Kidney epithelial cell (primary cell): ENCODE results near the gene PIK3R5. TPM values are rescaled to one million over a fixed set of nuclear protein-coding genes. Genes with fewer than 3 reads are reported as not detected.

Experiments used
- DNase-seq: peaks from one replicate; pipeline ENCODE4 v3.0.0-alpha.2; 2010; ENCODE audit warnings: low read depth
- H3K27me3 ChIP-seq: 2 replicates; pipeline ENCODE4 v1.6.0; 2011; ENCODE audit warnings: low read length; ENCODE audit not compliant: control insufficient read depth, insufficient read depth
- H3K36me3 ChIP-seq: 2 replicates; pipeline ENCODE4 v1.5.1; 2011; ENCODE audit warnings: low read length; ENCODE audit not compliant: control insufficient read depth, insufficient read depth
- H3K4me3 ChIP-seq: 2 replicates; pipeline ENCODE4 v1.5.1; 2011; ENCODE audit warnings: low read depth, mild to moderate bottlenecking, control low read depth, low read length
- CTCF ChIP-seq: IDR thresholded peaks from 2 replicates; pipeline ENCODE4 v1.5.1; 2011; ENCODE audit warnings: mild to moderate bottlenecking, moderate library complexity, low read length, control low read depth, inconsistent platforms; ENCODE audit not compliant: insufficient read depth, poor library complexity, severe bottlenecking
- total RNA-seq: library from RNA; depleted of rRNA; stranded (reverse); fragments of >200 nt; gene quantifications from 2 replicates; pipeline ENCODE4 v1.2.3, GENCODE V29; 2015

The PIK3R5 gene
- total RNA-seq, 1 donor from 2014 or later, result 1.7 TPM

GRCh38 chr17:8883353-8883752, 82.2 kb downstream of the PIK3R5 start:
- no peaks in the 10 kb centered on the region for H3K36me3 ChIP-seq
- no peak for TF ChIP-seq CTCF
- H3K4me3 ChIP-seq, result no peak overlapping the region
- no peak for DNase-seq
- peaks cover 2% of the 10 kb centered on the region for H3K27me3 ChIP-seq

DNA sequence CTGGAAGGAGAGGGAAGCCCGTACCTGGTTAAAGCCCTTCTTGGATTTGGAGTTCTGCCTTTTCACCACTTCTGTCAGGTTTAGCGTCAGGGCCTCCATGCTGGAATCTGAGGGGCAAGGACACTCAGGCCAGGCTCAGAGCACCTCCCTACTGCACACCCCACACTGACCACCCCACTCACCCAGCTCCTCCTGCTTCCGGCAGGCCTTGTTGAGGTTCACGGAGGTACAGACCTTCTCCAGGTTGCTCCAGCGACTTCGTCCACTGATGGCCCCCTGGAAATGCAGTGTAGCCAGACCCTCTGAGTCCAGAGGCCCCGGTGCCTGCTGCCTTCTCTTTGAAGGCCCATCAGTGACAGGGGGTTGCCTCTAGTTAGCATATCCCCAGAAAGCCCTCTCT, 83.9 kb downstream of the PIK3R5 start:
- no peak overlapping the region for H3K4me3 ChIP-seq
- no peak for TF ChIP-seq CTCF
- no peaks in the 10 kb centered on the region for H3K36me3 ChIP-seq
- peaks cover 7% of the 10 kb centered on the region for H3K27me3 ChIP-seq
- no peak for DNase-seq

GRCh38 chr17:8880466-8880865, 85.0 kb downstream of the PIK3R5 start:
- no peak overlapping the region for H3K4me3 ChIP-seq
- no peaks in the 10 kb centered on the region for H3K36me3 ChIP-seq
- no peak for DNase-seq
- TF ChIP-seq CTCF, result no peak
- H3K27me3 ChIP-seq, result peaks cover 8% of the 10 kb centered on the region

- peaks cover 9% of the 10 kb centered on the region for H3K27me3 ChIP-seq
- H3K4me3 ChIP-seq, result no peak overlapping the region
- no peak for TF ChIP-seq CTCF
- no peaks in the 10 kb centered on the region for H3K36me3 ChIP-seq
- no peak for DNase-seq
These were observed 86.1 kb downstream of the PIK3R5 start for GRCh38 chr17:8879410-8879809.

DNA sequence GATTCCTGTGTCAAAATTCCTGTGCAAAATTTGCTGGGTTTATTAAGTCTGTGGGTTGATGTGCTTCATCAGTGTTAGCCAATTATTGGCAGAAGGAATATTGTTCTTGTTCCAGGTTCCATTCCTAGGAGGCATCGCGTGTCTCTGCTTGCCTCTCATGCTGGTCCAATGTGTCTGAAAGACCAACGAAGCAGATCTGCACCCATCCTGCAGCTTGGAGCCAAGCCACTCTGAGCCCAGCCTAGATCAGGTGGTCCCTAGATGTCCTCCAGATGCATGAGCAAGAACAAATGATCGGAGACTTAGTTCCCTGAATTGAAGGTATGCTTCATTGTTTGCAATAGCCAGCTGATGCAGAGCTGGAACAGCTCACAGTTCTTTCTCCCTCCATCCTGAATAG, 87.5 kb downstream of the PIK3R5 start:
- Histone ChIP-seq H3K27me3 (peaks cover 12% of the 10 kb centered on the region), H3K36me3 (no peaks in the 10 kb centered on the region), H3K4me3 (no peak overlapping the region)
- DNase-seq, result no peak
- TF ChIP-seq CTCF, result no peak

- TF ChIP-seq CTCF, result no peak
- Histone ChIP-seq H3K27me3 (peaks cover 11% of the 10 kb centered on the region), H3K4me3 (no peak overlapping the region), H3K36me3 (no peaks in the 10 kb centered on the region)
- DNase-seq, result no peak
These were observed 89.5 kb downstream of the PIK3R5 start for GRCh38 chr17:8875957-8876356.
